Measurements from ENCODE around the gene ZDHHC11B. TPM values are rescaled to one million over a fixed set of nuclear protein-coding genes. Genes with fewer than 3 reads are reported as not detected.
A peak's percentile ranks its signal among the peaks of the same experiment; 100 is the strongest.

Gene ZDHHC11B
- total and polyA plus RNA-seq, 2 of the 13 experiments (the other 11 are each of a cell fraction or from before 2014, with no cell fraction given), result 0.11 to 0.12 TPM

- Histone ChIP-seq H4K20me1 (ENCODE audit: insufficient read depth, low read length) (no peaks in the 10 kb centered on the region), H3K9ac (ENCODE audit: insufficient read depth, low read depth, low read length) (no peak overlapping the region), H3K27ac (ENCODE audit: extremely low read length, insufficient read depth, low read length) (no peak overlapping the region), H3K36me3 (replicated peaks in 1 of 2; ENCODE audit: control insufficient read depth in 1 of 2, insufficient read depth in 2 of 2, low read length in 2 of 2) (no peaks in the 10 kb centered on the region), H3K4me1 (ENCODE audit: insufficient read depth, low read length) (peaks cover 44% of the 10 kb centered on the region), H3K4me3 (replicated peaks in 1 of 3; ENCODE audit: insufficient read depth in 1 of 3, low read depth in 2 of 3, low read length in 3 of 3) (no peak overlapping the region), H2AFZ (ENCODE audit: low read length) (no peak overlapping the region), H3K27me3 (ENCODE audit: control insufficient read depth in 1 of 2, insufficient read depth in 2 of 2, low read length in 2 of 2) (peaks cover 3 to 57% of the 10 kb centered on the region in 2 experiments), H3K4me2 (ENCODE audit: low read depth, low read length) (no peak overlapping the region), H3K79me2 (ENCODE audit: insufficient read depth, low read length) (no peaks in the 10 kb centered on the region), H3K9me3 (ENCODE audit: low read length) (no peaks in the 10 kb centered on the region)
- DNase-seq (ENCODE audit: low spot score) (no peak), ATAC-seq (no peak), FAIRE-seq (no peak)
- TF ChIP-seq, protein P1, sequence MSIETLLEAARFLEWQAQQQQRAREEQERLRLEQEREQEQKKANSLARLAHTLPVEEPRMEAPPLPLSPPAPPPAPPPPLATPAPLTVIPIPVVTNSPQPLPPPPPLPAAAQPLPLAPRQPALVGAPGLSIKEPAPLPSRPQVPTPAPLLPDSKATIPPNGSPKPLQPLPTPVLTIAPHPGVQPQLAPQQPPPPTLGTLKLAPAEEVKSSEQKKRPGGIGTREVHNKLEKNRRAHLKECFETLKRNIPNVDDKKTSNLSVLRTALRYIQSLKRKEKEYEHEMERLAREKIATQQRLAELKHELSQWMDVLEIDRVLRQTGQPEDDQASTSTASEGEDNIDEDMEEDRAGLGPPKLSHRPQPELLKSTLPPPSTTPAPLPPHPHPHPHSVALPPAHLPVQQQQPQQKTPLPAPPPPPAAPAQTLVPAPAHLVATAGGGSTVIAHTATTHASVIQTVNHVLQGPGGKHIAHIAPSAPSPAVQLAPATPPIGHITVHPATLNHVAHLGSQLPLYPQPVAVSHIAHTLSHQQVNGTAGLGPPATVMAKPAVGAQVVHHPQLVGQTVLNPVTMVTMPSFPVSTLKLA (IDR thresholded peaks at IDR 0.05), result peak; percentile 58
- no peak for TF ChIP-seq ZIK1 (CRISPR knock-in tag; IDR thresholded peaks at IDR 0.05; ENCODE audit: borderline replicate concordance, low read depth)
- ChIA-PET CTCF (ENCODE audit: low intra/inter-chr PET ratio, low total read pairs) (no interaction called here), POLR2A (no interaction called here)
- intact Hi-C loops (cut with micrococcal nuclease; ENCODE audit: unreplicated experiment), result no loop called here
- no TSS peak for BruUV-seq (replicated peaks)
- in situ Hi-C loops (cut with HindIII; ENCODE audit: extremely low pct_ligation_motif_present, low pct_unique_long_range_greater_than_20kb), result no loop called here
- 55% methylated on average over 11 of the region's 15 CpGs for WGBS (ENCODE audit: low lambda C conversion rate)
Observed at GRCh38 chr5:761059-761771, 23.3 kb downstream of the ZDHHC11B start.

GRCh38 chr5:760363-761058, 24.0 kb downstream of the ZDHHC11B start:
- no peak for FAIRE-seq
- no peaks in the 10 kb centered on the region for H3K36me3 ChIP-seq (replicated peaks in 1 of 2; ENCODE audit: control insufficient read depth in 1 of 2, insufficient read depth in 2 of 2, low read length in 2 of 2)
- H3K27ac ChIP-seq (ENCODE audit: extremely low read length, insufficient read depth, low read length), result no peak overlapping the region
- no peaks in the 10 kb centered on the region for H3K9me3 ChIP-seq (ENCODE audit: low read length)
- 58% methylated on average over 21 of the region's 24 CpGs for WGBS (ENCODE audit: low lambda C conversion rate)
- H3K9ac ChIP-seq (ENCODE audit: insufficient read depth, low read depth, low read length), result no peak overlapping the region
- no peak overlapping the region for H3K4me3 ChIP-seq (replicated peaks in 1 of 3; ENCODE audit: insufficient read depth in 1 of 3, low read depth in 2 of 3, low read length in 3 of 3)
- H2AFZ ChIP-seq (ENCODE audit: low read length), result no peak overlapping the region
- TF ChIP-seq MAFF (IDR thresholded peaks at IDR 0.05; ENCODE audit: low read depth, low read length), result peak; percentile 53; the same call in 1 of the 2 replicates
- TF ChIP-seq CEBPB (IDR thresholded peaks at IDR 0.05; ENCODE audit: borderline replicate concordance, low read depth, low read length), result peak; percentile 71; the same call in 1 of the 2 replicates
- TF ChIP-seq GPN1 (CRISPR knock-in tag; IDR thresholded peaks at IDR 0.05; ENCODE audit: borderline replicate concordance), result no peak
- no peak for TF ChIP-seq ATF4 (CRISPR knock-in tag; IDR thresholded peaks at IDR 0.05)
- no peak for TF ChIP-seq ZNF383 (CRISPR knock-in tag; IDR thresholded peaks at IDR 0.05; ENCODE audit: borderline replicate concordance)
- TF ChIP-seq, protein P2, sequence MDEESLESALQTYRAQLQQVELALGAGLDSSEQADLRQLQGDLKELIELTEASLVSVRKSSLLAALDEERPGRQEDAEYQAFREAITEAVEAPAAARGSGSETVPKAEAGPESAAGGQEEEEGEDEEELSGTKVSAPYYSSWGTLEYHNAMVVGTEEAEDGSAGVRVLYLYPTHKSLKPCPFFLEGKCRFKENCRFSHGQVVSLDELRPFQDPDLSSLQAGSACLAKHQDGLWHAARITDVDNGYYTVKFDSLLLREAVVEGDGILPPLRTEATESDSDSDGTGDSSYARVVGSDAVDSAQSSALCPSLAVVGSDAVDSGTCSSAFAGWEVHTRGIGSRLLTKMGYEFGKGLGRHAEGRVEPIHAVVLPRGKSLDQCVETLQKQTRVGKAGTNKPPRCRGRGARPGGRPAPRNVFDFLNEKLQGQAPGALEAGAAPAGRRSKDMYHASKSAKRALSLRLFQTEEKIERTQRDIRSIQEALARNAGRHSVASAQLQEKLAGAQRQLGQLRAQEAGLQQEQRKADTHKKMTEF (CRISPR knock-in tag; IDR thresholded peaks at IDR 0.05), result no peak
- TF ChIP-seq ZNF431 (CRISPR knock-in tag; IDR thresholded peaks at IDR 0.05; ENCODE audit: borderline replicate concordance, low read depth), result no peak
- peak; percentile 68 to 78 for TF ChIP-seq MAFK (conservative IDR thresholded peaks at IDR 0.05 in 1 of 2, IDR thresholded peaks at IDR 0.05 in 1 of 2; ENCODE audit: low read length in 2 of 2)
- TF ChIP-seq HNRNPLL (IDR thresholded peaks at IDR 0.05; ENCODE audit: low read depth, low read length, poor library complexity, severe bottlenecking), result peak; percentile 17
- TF ChIP-seq BHLHE40 (IDR thresholded peaks at IDR 0.05; ENCODE audit: low read length), result 0 out of 2 replicates have a peak, but pooled peaks have one; percentile 9
- no peaks in the 10 kb centered on the region for H3K79me2 ChIP-seq (ENCODE audit: insufficient read depth, low read length)
- POLR2A ChIA-PET, result no interaction called here
- BruUV-seq (replicated peaks), result no TSS peak
- H3K4me2 ChIP-seq (ENCODE audit: low read depth, low read length), result no peak overlapping the region
- DNase-seq (ENCODE audit: low spot score), result no peak
- CTCF ChIA-PET (ENCODE audit: low intra/inter-chr PET ratio, low total read pairs), result no interaction called here
- H3K4me1 ChIP-seq (ENCODE audit: insufficient read depth, low read length), result peaks cover 47% of the 10 kb centered on the region
- ATAC-seq, result no peak
- H4K20me1 ChIP-seq (ENCODE audit: insufficient read depth, low read length), result no peaks in the 10 kb centered on the region
- intact Hi-C loops (cut with micrococcal nuclease; ENCODE audit: unreplicated experiment) (no loop called here), in situ Hi-C loops (cut with HindIII; ENCODE audit: extremely low pct_ligation_motif_present, low pct_unique_long_range_greater_than_20kb) (no loop called here)
- H3K27me3 ChIP-seq (ENCODE audit: control insufficient read depth in 1 of 2, insufficient read depth in 2 of 2, low read length in 2 of 2), result peaks cover 3 to 57% of the 10 kb centered on the region in 2 experiments
